GM23248 (cell line): Measurements from ENCODE around the gene EXOC6.
A peak's percentile ranks its signal among the peaks of the same experiment; 100 is the strongest.

Experiments used
- EZH2 ChIP-seq: fragments of 200-600 bp; sonication (generic); IDR thresholded peaks from 2 replicates; pipeline ENCODE4 v1.6.1; 2018; ENCODE audit warnings: antibody characterized with exemption, mild to moderate bottlenecking; ENCODE audit not compliant: insufficient read depth, poor library complexity, severe bottlenecking
- EZH2phosphoT487 ChIP-seq: fragments of 200-600 bp; sonication (generic); IDR thresholded peaks from 2 replicates; pipeline ENCODE4 v1.6.1; 2018; ENCODE audit warnings: antibody characterized with exemption, moderate library complexity, mild to moderate bottlenecking, low read depth; ENCODE audit not compliant: insufficient read depth

GRCh38 chr10:93073539-93074146 is 225.3 kb downstream of the EXOC6 start, which contains the start of gene CYP26A1:
- peak; percentile 9 for TF ChIP-seq EZH2
- TF ChIP-seq EZH2phosphoT487 = peak; percentile 65; the same call in 1 of the 2 replicates
